ENCODE measurements around the gene OSBPL7.

DNA sequence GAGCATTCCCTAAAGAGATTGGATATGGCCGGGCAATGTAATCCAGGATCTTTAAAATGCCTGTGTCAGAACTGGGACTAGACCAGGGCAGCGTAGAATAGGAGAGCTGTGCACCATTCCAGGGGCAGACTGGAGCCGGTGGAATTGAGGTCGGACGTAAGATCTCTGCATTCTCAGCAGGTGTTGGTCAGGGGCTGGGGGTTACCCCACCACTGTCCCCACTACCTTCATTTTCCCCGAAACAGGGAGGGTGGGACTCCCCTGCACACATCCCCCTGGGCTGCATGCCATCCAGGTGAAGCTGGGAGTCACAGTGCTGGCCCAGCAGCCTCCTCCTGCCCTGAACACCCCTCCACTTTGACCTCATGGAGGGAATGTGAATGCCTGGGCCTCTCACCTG lies 17.8 kb downstream of the OSBPL7 start:
- TF ChIP-seq, protein P1, sequence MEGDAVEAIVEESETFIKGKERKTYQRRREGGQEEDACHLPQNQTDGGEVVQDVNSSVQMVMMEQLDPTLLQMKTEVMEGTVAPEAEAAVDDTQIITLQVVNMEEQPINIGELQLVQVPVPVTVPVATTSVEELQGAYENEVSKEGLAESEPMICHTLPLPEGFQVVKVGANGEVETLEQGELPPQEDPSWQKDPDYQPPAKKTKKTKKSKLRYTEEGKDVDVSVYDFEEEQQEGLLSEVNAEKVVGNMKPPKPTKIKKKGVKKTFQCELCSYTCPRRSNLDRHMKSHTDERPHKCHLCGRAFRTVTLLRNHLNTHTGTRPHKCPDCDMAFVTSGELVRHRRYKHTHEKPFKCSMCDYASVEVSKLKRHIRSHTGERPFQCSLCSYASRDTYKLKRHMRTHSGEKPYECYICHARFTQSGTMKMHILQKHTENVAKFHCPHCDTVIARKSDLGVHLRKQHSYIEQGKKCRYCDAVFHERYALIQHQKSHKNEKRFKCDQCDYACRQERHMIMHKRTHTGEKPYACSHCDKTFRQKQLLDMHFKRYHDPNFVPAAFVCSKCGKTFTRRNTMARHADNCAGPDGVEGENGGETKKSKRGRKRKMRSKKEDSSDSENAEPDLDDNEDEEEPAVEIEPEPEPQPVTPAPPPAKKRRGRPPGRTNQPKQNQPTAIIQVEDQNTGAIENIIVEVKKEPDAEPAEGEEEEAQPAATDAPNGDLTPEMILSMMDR (IDR thresholded peaks at IDR 0.05; ENCODE audit: low read length) = no peak
- TF ChIP-seq EZH2 (IDR thresholded peaks at IDR 0.05; ENCODE audit: borderline replicate concordance, low read length) = no peak

All from OCI-LY1 (cell line).